Kidney (tissue), 14 donors: Measurements from ENCODE around the gene TBC1D5. TPM values are rescaled to one million over a fixed set of nuclear protein-coding genes. Genes with fewer than 3 reads are reported as not detected.

Experiments used
- DNase-seq, 5 donors: peaks; one replicate each; pipeline ENCODE4 v3.0.0-alpha.2; 2013 to 2020
- FAIRE-seq: peaks from 2 replicates; lab custom pipeline; 2012; peaks lifted over from hg19 to GRCh38; lab: Jason Lieb, UNC
- H3K27ac ChIP-seq, 2 donors: one replicate each; pipeline ENCODE4 v1.7.0; 2013; ENCODE audit warnings: low read depth in 2 of 2, low read length in 2 of 2, inconsistent platforms in 1 of 2
- H3K27me3 ChIP-seq: one replicate; pipeline ENCODE4 v1.7.1; 2013; ENCODE audit warnings: low read length, inconsistent platforms; ENCODE audit not compliant: control insufficient read depth, insufficient read depth
- H3K36me3 ChIP-seq, 3 donors: one replicate each; pipeline versions ENCODE4 v1.7.0 to v1.7.1; 2013; ENCODE audit warnings: low read length in 3 of 3, control low read depth in 1 of 3, inconsistent platforms in 1 of 3; ENCODE audit not compliant: insufficient read depth in 3 of 3, control insufficient read depth in 2 of 3
- H3K4me1 ChIP-seq, 3 donors: one replicate each; pipeline versions ENCODE4 v1.7.0 to v1.7.1; 2013; ENCODE audit warnings: low read length in 3 of 3, inconsistent platforms in 1 of 3, low read depth in 1 of 3; ENCODE audit not compliant: control insufficient read depth in 2 of 3, insufficient read depth in 2 of 3
- H3K4me3 ChIP-seq, 3 donors: one replicate each; pipeline versions ENCODE4 v1.7.0 to v1.8.1; 2013; ENCODE audit warnings: low read length in 3 of 3, control low read depth in 1 of 3, inconsistent platforms in 1 of 3
- H3K9ac ChIP-seq, 3 donors: one replicate each; pipeline versions ENCODE4 v1.7.0 to v1.7.1; 2013; ENCODE audit warnings: low read length in 3 of 3, control low read depth in 1 of 3, inconsistent platforms in 1 of 3
- H3K9me3 ChIP-seq, 3 donors: one replicate each; pipeline versions ENCODE4 v1.7.0 to v1.7.1; 2013; ENCODE audit warnings: low read length in 3 of 3, control low read depth in 1 of 3, inconsistent platforms in 1 of 3; ENCODE audit not compliant: control insufficient read depth in 2 of 3, insufficient read depth in 1 of 3
- intact Hi-C: fragments of 100-400 bp; cut with DNase I; formaldehyde crosslinking; loops from one replicate; pipeline ENCODE4 v1.11.1; 2022
- polyA plus RNA-seq: library from polyadenylated mRNA; stranded (reverse); fragments of 350-450 nt; fragmentation: Illumina TruSeq; extraction: RNeasy Lipid Tissue Mini Kit (QIAGEN cat#74804); gene quantifications from one replicate; pipeline ENCODE4 v1.2.3, GENCODE V29; 2014; ENCODE audit warnings: low read depth, low replicate concordance; ENCODE audit not compliant: insufficient read depth
- total RNA-seq: library from RNA; stranded (reverse); fragmentation: NEBNext Ultra II Directional; extraction: Animal tissue kit (Norgen Biotek cat#: 25700); gene quantifications from one replicate; pipeline ENCODE4 v1.2.1, GENCODE V29; 2021
- TF ChIP-seq, protein P1 (sequence below): IDR thresholded peaks from 3 replicates; pipeline ENCODE4 v1.5.1; 2012; ENCODE audit warnings: mild to moderate bottlenecking, moderate library complexity, borderline replicate concordance; ENCODE audit not compliant: insufficient read depth; ENCODE audit errors: extremely low read depth
- donor health status: control.
- donor health status: control.
- donor health status: control.
- donor health status: control.
- donor health status: control.
- donor health status: DM: yes; HTN: yes; CAD: no.
- donor health status: Normal renal cell carcinoma (clear cell type).

The TBC1D5 gene
- total and polyA plus RNA-seq, 2 donors from 2014 or later: 9.7 to 77.7 TPM

- Histone ChIP-seq H3K36me3 (no peaks in the 10 kb centered on the region), H3K4me1 (no peaks in the 10 kb centered on the region), H3K27me3 (no peaks in the 10 kb centered on the region), H3K27ac (no peak overlapping the region), H3K9ac (no peak overlapping the region), H3K4me3 (no peak overlapping the region), H3K9me3 (no peaks in the 10 kb centered on the region)
- TF ChIP-seq, protein P1, sequence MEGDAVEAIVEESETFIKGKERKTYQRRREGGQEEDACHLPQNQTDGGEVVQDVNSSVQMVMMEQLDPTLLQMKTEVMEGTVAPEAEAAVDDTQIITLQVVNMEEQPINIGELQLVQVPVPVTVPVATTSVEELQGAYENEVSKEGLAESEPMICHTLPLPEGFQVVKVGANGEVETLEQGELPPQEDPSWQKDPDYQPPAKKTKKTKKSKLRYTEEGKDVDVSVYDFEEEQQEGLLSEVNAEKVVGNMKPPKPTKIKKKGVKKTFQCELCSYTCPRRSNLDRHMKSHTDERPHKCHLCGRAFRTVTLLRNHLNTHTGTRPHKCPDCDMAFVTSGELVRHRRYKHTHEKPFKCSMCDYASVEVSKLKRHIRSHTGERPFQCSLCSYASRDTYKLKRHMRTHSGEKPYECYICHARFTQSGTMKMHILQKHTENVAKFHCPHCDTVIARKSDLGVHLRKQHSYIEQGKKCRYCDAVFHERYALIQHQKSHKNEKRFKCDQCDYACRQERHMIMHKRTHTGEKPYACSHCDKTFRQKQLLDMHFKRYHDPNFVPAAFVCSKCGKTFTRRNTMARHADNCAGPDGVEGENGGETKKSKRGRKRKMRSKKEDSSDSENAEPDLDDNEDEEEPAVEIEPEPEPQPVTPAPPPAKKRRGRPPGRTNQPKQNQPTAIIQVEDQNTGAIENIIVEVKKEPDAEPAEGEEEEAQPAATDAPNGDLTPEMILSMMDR: no peak
- intact Hi-C loops: no loop called here
- FAIRE-seq (no peak), DNase-seq (no peak)
Observed at GRCh38 chr3:17302170-17302569, 440.3 kb downstream of the TBC1D5 start.

- intact Hi-C loops: no loop called here
- H3K4me3 ChIP-seq: no peak overlapping the region
- DNase-seq (no peak), FAIRE-seq (no peak)
- no peak overlapping the region for H3K9ac ChIP-seq
- no peaks in the 10 kb centered on the region for H3K27me3 ChIP-seq
- no peak overlapping the region for H3K27ac ChIP-seq
- no peaks in the 10 kb centered on the region for H3K4me1 ChIP-seq
- no peaks in the 10 kb centered on the region for H3K36me3 ChIP-seq
- no peaks in the 10 kb centered on the region for H3K9me3 ChIP-seq
- TF ChIP-seq, protein P1: no peak
Observed at GRCh38 chr3:17301271-17301670, 441.2 kb downstream of the TBC1D5 start.

GRCh38 chr3:17300441-17300840, 442.0 kb downstream of the TBC1D5 start:
- no peak overlapping the region for H3K4me3 ChIP-seq
- no peaks in the 10 kb centered on the region for H3K4me1 ChIP-seq
- no peaks in the 10 kb centered on the region for H3K9me3 ChIP-seq
- no peak for DNase-seq
- H3K27ac ChIP-seq: no peak overlapping the region
- H3K27me3 ChIP-seq: no peaks in the 10 kb centered on the region
- intact Hi-C loops: no loop called here
- no peak overlapping the region for H3K9ac ChIP-seq
- TF ChIP-seq, protein P1: no peak
- no peak for FAIRE-seq
- no peaks in the 10 kb centered on the region for H3K36me3 ChIP-seq

GRCh38 chr3:17298038-17298437, 444.4 kb downstream of the TBC1D5 start:
- Histone ChIP-seq H3K36me3 (no peaks in the 10 kb centered on the region), H3K9ac (no peak overlapping the region), H3K27ac (no peak overlapping the region), H3K9me3 (no peaks in the 10 kb centered on the region), H3K4me1 (no peaks in the 10 kb centered on the region), H3K27me3 (no peaks in the 10 kb centered on the region), H3K4me3 (no peak overlapping the region)
- TF ChIP-seq, protein P1: no peak
- intact Hi-C loops: no loop called here
- DNase-seq (no peak), FAIRE-seq (no peak)
